PC-9 (cell line): ENCODE measurements around the gene SAP25.

Experiments
- CTCF ChIP-seq: fragments of 200-600 bp; sonication (generic); conservative IDR thresholded peaks from 2 replicates; pipeline ENCODE4 v1.6.1; 2017; ENCODE audit warnings: mixed run types, antibody characterized with exemption, mild to moderate bottlenecking, moderate library complexity
- EZH2 ChIP-seq: fragments of 200-600 bp; sonication (generic); IDR thresholded peaks from 2 replicates; pipeline ENCODE4 v1.8.0; 2017; ENCODE audit warnings: antibody characterized with exemption, low read depth

- TF ChIP-seq CTCF (no peak), EZH2 (no peak)
Measured at GRCh38 chr7:100584054-100584682, 10.5 kb upstream of the SAP25 start.
